HEK293 (cell line): ENCODE measurements around the gene ASAH2B.
A peak's percentile ranks its signal among the peaks of the same experiment; 100 is the strongest.
"Not testable (repeated sequence)": the region's sequence is repeated elsewhere in the genome, so short reads cannot be mapped to it uniquely, and the experiment has no call there.

ENCODE experiments used
- CTCF ChIA-PET: fragments of 350-600 bp; formaldehyde crosslinking; extraction: SDS; loops from one replicate; lab custom pipeline; 2021; ENCODE audit warnings: antibody characterized with exemption; lab: Yijun Ruan, JAX
- POLR2A ChIA-PET: fragments of 300-600 bp; formaldehyde crosslinking; extraction: SDS; loops from one replicate; lab custom pipeline; 2020; ENCODE audit warnings: antibody characterized with exemption, inconsistent platforms; lab: Yijun Ruan, JAX
- H3K27ac ChIP-seq: fragments of 200-500 bp; sonication (Bioruptor generic); 2 replicates; pipeline ENCODE4 v1.5.1; 2014; ENCODE audit warnings: low read depth, low read length, control low read depth, inconsistent platforms; ENCODE audit errors: extremely low read depth
- H3K36me3 ChIP-seq, 2 experiments: fragments of 200-500 bp in 1 of 2; sonication (Bioruptor generic) in 1 of 2; 1 replicate in 1 of 2; 2 replicates in 1 of 2; pipeline ENCODE4 v1.5.1; 2014 to 2017; ENCODE audit warnings: inconsistent platforms in 2 of 2, low read length in 2 of 2; ENCODE audit not compliant: control insufficient read depth in 2 of 2, insufficient read depth in 1 of 2
- H3K4me1 ChIP-seq: fragments of 200-500 bp; sonication (Bioruptor generic); 2 replicates; pipeline ENCODE4 v1.5.1; 2014; ENCODE audit warnings: mild to moderate bottlenecking, low read length, inconsistent platforms; ENCODE audit not compliant: control insufficient read depth, insufficient read depth
- H3K4me3 ChIP-seq: 2 replicates; pipeline ENCODE4 v1.5.1; 2011; ENCODE audit warnings: low read depth, mild to moderate bottlenecking, control low read depth, low read length, moderate library complexity
- H3K9me3 ChIP-seq: fragments of 200-500 bp; sonication (Bioruptor generic); 2 replicates; pipeline ENCODE4 v1.5.1; 2014; ENCODE audit warnings: low read depth, low read length, inconsistent platforms; ENCODE audit not compliant: control insufficient read depth, insufficient read depth
- AEBP2 ChIP-seq: fragments of 450-650 bp; formaldehyde crosslinking; IDR thresholded peaks from 2 replicates; pipeline ENCODE4 v1.5.1; 2016; ENCODE audit warnings: missing biosample characterization, missing genetic modification characterization, borderline replicate concordance
- IKZF3 ChIP-seq: fragments of 450-650 bp; IDR thresholded peaks from 2 replicates; pipeline ENCODE4 v1.5.0; 2018; ENCODE audit warnings: missing biosample characterization, mild to moderate bottlenecking, missing genetic modification characterization, moderate library complexity
- INSM2 ChIP-seq: fragments of 450-650 bp; formaldehyde crosslinking; IDR thresholded peaks from 2 replicates; pipeline ENCODE4 v1.5.1; 2016; ENCODE audit warnings: missing biosample characterization, missing genetic modification characterization
- SALL2 ChIP-seq: fragments of 450-650 bp; formaldehyde crosslinking; IDR thresholded peaks from 2 replicates; pipeline ENCODE4 v1.5.0; 2017; ENCODE audit warnings: missing biosample characterization, mild to moderate bottlenecking, missing genetic modification characterization, borderline replicate concordance
- ZBTB8A ChIP-seq: fragments of 450-650 bp; formaldehyde crosslinking; IDR thresholded peaks from 2 replicates; pipeline ENCODE4 v1.5.1; 2016; ENCODE audit warnings: missing biosample characterization, missing genetic modification characterization
- ZNF16 ChIP-seq: fragments of 450-650 bp; formaldehyde crosslinking; IDR thresholded peaks from 2 replicates; pipeline ENCODE4 v1.5.1; 2016; ENCODE audit warnings: low read depth, missing biosample characterization, missing genetic modification characterization
- ZNF174 ChIP-seq: fragments of 450-650 bp; formaldehyde crosslinking; IDR thresholded peaks from 2 replicates; pipeline ENCODE4 v1.5.0; 2017; ENCODE audit warnings: missing biosample characterization, mild to moderate bottlenecking, missing genetic modification characterization
- ZNF18 ChIP-seq: fragments of 450-650 bp; formaldehyde crosslinking; IDR thresholded peaks from 2 replicates; pipeline ENCODE4 v1.5.1; 2016; ENCODE audit warnings: missing biosample characterization, missing genetic modification characterization
- ZNF366 ChIP-seq: fragments of 450-650 bp; formaldehyde crosslinking; conservative IDR thresholded peaks from 2 replicates; pipeline ENCODE4 v1.5.1; 2016; ENCODE audit warnings: missing biosample characterization, missing genetic modification characterization
- ZNF501 ChIP-seq: fragments of 450-650 bp; formaldehyde crosslinking; IDR thresholded peaks from 2 replicates; pipeline ENCODE4 v1.5.1; 2016; ENCODE audit warnings: missing biosample characterization, missing genetic modification characterization
- ZNF658 ChIP-seq: fragments of 450-650 bp; formaldehyde crosslinking; IDR thresholded peaks from 2 replicates; pipeline ENCODE4; 2016; ENCODE audit warnings: missing biosample characterization, missing genetic modification characterization
- ZNF660 ChIP-seq: fragments of 450-650 bp; IDR thresholded peaks from 2 replicates; pipeline ENCODE4 v1.5.1; 2018; ENCODE audit warnings: missing biosample characterization, mild to moderate bottlenecking, missing genetic modification characterization
- ZNF777 ChIP-seq: fragments of 450-650 bp; formaldehyde crosslinking; IDR thresholded peaks from 2 replicates; pipeline ENCODE4 v1.5.1; 2017; ENCODE audit warnings: missing biosample characterization, missing genetic modification characterization, borderline replicate concordance
- ZNF830 ChIP-seq: fragments of 450-650 bp; IDR thresholded peaks from 2 replicates; pipeline ENCODE4 v1.5.0; 2018; ENCODE audit warnings: missing biosample characterization, missing genetic modification characterization, low read depth, mild to moderate bottlenecking, moderate library complexity

ASAH2B gene

GRCh38 chr10:50723812-50724211 is 15.9 kb upstream of the ASAH2B start:
- CTCF ChIA-PET, POLR2A ChIA-PET, H3K9me3 ChIP-seq, H3K36me3 ChIP-seq, H3K4me1 ChIP-seq, H3K4me3 ChIP-seq, H3K27ac ChIP-seq: not testable (repeated sequence)

- H3K9me3 ChIP-seq, CTCF ChIA-PET, H3K4me3 ChIP-seq, POLR2A ChIA-PET, H3K36me3 ChIP-seq, H3K4me1 ChIP-seq, H3K27ac ChIP-seq: not testable (repeated sequence)
These were observed 11.6 kb upstream of the ASAH2B start for GRCh38 chr10:50728112-50728511.

- CTCF ChIA-PET = not testable (repeated sequence)
- peak; percentile 77 for TF ChIP-seq ZBTB8A
- TF ChIP-seq, all 188 proteins: peak for 1; not testable (repeated sequence) for 187
- Histone ChIP-seq H3K4me3 (peak overlapping the region; percentile 80), H3K27ac (peak overlapping the region; percentile 79; the same call in 1 of the 2 replicates)
- POLR2A ChIA-PET = interaction anchor here (1.7 kb wide), 1 partner anchor 114 kb away, joined by 6 read pairs; no protein-coding TSS in a partner anchor
- H3K36me3 ChIP-seq, H3K9me3 ChIP-seq, H3K4me1 ChIP-seq: not testable (repeated sequence)
These were observed 634 bp upstream of the ASAH2B start for GRCh38 chr10:50738987-50739617.

- CTCF ChIA-PET = interaction anchor here (0.6 kb wide), 1 partner anchor 116 kb away, joined by 3 read pairs; no protein-coding TSS in a partner anchor
- no peaks in the 10 kb centered on the region for H3K4me1 ChIP-seq
- H3K27ac ChIP-seq = peak overlapping the region; percentile 79; the same call in 1 of the 2 replicates
- TF ChIP-seq IKZF3 (tag by site-specific recombination) = no peak
- TF ChIP-seq ZNF777 (tag by site-specific recombination) = no peak
- no peak for TF ChIP-seq ZNF501 (tag by site-specific recombination)
- no peak for TF ChIP-seq ZNF830
- TF ChIP-seq ZNF366 (tag by site-specific recombination) = no peak
- no peak for TF ChIP-seq ZNF660 (tag by site-specific recombination)
- TF ChIP-seq SALL2 (tag by site-specific recombination) = no peak
- TF ChIP-seq ZNF658 (tag by site-specific recombination) = no peak
- no peak for TF ChIP-seq ZNF16 (tag by site-specific recombination)
- TF ChIP-seq AEBP2 = no peak
- no peak for TF ChIP-seq INSM2 (tag by site-specific recombination)
- TF ChIP-seq ZNF174 (tag by site-specific recombination) = no peak
- no peak for TF ChIP-seq ZNF18 (tag by site-specific recombination)
- H3K36me3 ChIP-seq = no peaks in the 10 kb centered on the region
- H3K4me3 ChIP-seq = peak overlapping the region; percentile 80
- POLR2A ChIA-PET = interaction anchor here (1.7 kb wide), 1 partner anchor 116 kb away, joined by 6 read pairs; no protein-coding TSS in a partner anchor
- no peaks in the 10 kb centered on the region for H3K9me3 ChIP-seq
These were observed 535 bp downstream of the ASAH2B start for GRCh38 chr10:50740293-50740648.

- H3K36me3 ChIP-seq, H3K4me1 ChIP-seq, H3K9me3 ChIP-seq, H3K4me3 ChIP-seq, POLR2A ChIA-PET, CTCF ChIA-PET, H3K27ac ChIP-seq: not testable (repeated sequence)
These were observed 3.1 kb downstream of the ASAH2B start for GRCh38 chr10:50742820-50743219.

GRCh38 chr10:50766774-50767513 is 27.2 kb downstream of the ASAH2B start:
- H3K27ac ChIP-seq, H3K4me1 ChIP-seq, H3K36me3 ChIP-seq, H3K9me3 ChIP-seq, H3K4me3 ChIP-seq, POLR2A ChIA-PET, CTCF ChIA-PET: not testable (repeated sequence)
